Mesendoderm (in vitro differentiated cells): ENCODE measurements around the gene ORAI2.

ENCODE experiments used
- DNase-seq: peaks from one replicate; pipeline ENCODE4 v3.0.0; 2013
- H2AK5ac ChIP-seq: 2 replicates; pipeline ENCODE4 v1.6.1; 2013; ENCODE audit warnings: low read length, inconsistent platforms
- H2BK120ac ChIP-seq: 2 replicates; pipeline ENCODE4 v1.6.1; 2013; ENCODE audit warnings: low read depth, mild to moderate bottlenecking, low read length, moderate library complexity, mixed read lengths
- H2BK15ac ChIP-seq: replicated peaks from 2 replicates; pipeline ENCODE4 v1.6.1; 2013; ENCODE audit warnings: low read depth, mild to moderate bottlenecking, moderate library complexity
- H2BK5ac ChIP-seq: 2 replicates; pipeline ENCODE4 v1.6.1; 2013; ENCODE audit warnings: low read length, inconsistent platforms
- H3K18ac ChIP-seq: 2 replicates; pipeline ENCODE4 v1.6.1; 2013; ENCODE audit warnings: mild to moderate bottlenecking, low read length, mixed read lengths
- H3K23ac ChIP-seq: one replicate; pipeline ENCODE4 v1.6.1; 2013; ENCODE audit warnings: low read length
- H3K27ac ChIP-seq: 2 replicates; pipeline ENCODE4 v1.5.1; 2013; ENCODE audit warnings: low read depth, mild to moderate bottlenecking, inconsistent platforms, low read length, moderate library complexity
- H3K27me3 ChIP-seq: 2 replicates; pipeline ENCODE4 v1.6.1; 2013; ENCODE audit warnings: low read length, control low read depth, mild to moderate bottlenecking, inconsistent platforms; ENCODE audit not compliant: insufficient read depth, poor library complexity
- H3K36me3 ChIP-seq: 2 replicates; pipeline ENCODE4 v1.6.1; 2013; ENCODE audit warnings: low read length, inconsistent platforms; ENCODE audit not compliant: control insufficient read depth, insufficient read depth
- H3K4ac ChIP-seq: one replicate; pipeline ENCODE4 v1.6.1; 2013; ENCODE audit warnings: low read depth, mild to moderate bottlenecking, low read length, moderate library complexity
- H3K4me1 ChIP-seq: 2 replicates; pipeline ENCODE4 v1.6.1; 2013; ENCODE audit warnings: low read depth, low read length, inconsistent platforms; ENCODE audit not compliant: control insufficient read depth
- H3K4me2 ChIP-seq: 2 replicates; pipeline ENCODE4 v1.6.1; 2013; ENCODE audit warnings: low read length
- H3K4me3 ChIP-seq: 2 replicates; pipeline ENCODE4 v1.5.1; 2013; ENCODE audit warnings: mild to moderate bottlenecking, low read length
- H3K56ac ChIP-seq: one replicate; pipeline ENCODE4 v1.6.1; 2013; ENCODE audit warnings: low read length
- H3K79me1 ChIP-seq: 2 replicates; pipeline ENCODE4 v1.6.1; 2013; ENCODE audit warnings: low read length, inconsistent platforms
- H3K79me2 ChIP-seq: 2 replicates; pipeline ENCODE4 v1.6.1; 2013; ENCODE audit warnings: mild to moderate bottlenecking, low read length; ENCODE audit not compliant: control insufficient read depth, insufficient read depth
- H3K9ac ChIP-seq: 2 replicates; pipeline ENCODE4 v1.6.1; 2013; ENCODE audit warnings: low read length, inconsistent platforms
- H4K5ac ChIP-seq: one replicate; pipeline ENCODE4 v1.6.1; 2013; ENCODE audit warnings: low read length
- H4K8ac ChIP-seq: one replicate; pipeline ENCODE4 v1.6.1; 2013; ENCODE audit warnings: low read depth, mild to moderate bottlenecking, control low read depth, low read length, moderate library complexity
- WGBS: extraction: QIAGEN DNeasy Blood & Tissue Kit; methylation state at CpG from one replicate; pipeline ENCODE4 v1.1.7; 2013; ENCODE audit warnings: low lambda C conversion rate, missing lambda C conversion rate; ENCODE audit not compliant: insufficient coverage; ENCODE audit errors: extremely low coverage; 5-methylcytosine and 5-hydroxymethylcytosine counted together

The ORAI2 gene

GRCh38 chr7:102455596-102455995 lies 22.2 kb downstream of the ORAI2 start:
- H3K18ac ChIP-seq, result no peak overlapping the region
- H3K79me2 ChIP-seq, result no peaks in the 10 kb centered on the region
- H3K56ac ChIP-seq, result no peak overlapping the region
- no peak overlapping the region for H2BK15ac ChIP-seq
- no peak overlapping the region for H3K4me3 ChIP-seq
- H2BK5ac ChIP-seq, result no peak overlapping the region
- no peaks in the 10 kb centered on the region for H3K4me1 ChIP-seq
- no peaks in the 10 kb centered on the region for H3K79me1 ChIP-seq
- no CpG with 5 or more reads among the region's 11 CpGs for WGBS
- no peak overlapping the region for H3K27ac ChIP-seq
- no peak overlapping the region for H4K5ac ChIP-seq
- peaks cover 5% of the 10 kb centered on the region for H3K36me3 ChIP-seq
- DNase-seq, result no peak
- H2AK5ac ChIP-seq, result no peak overlapping the region
- no peak overlapping the region for H3K4ac ChIP-seq
- H3K4me2 ChIP-seq, result no peak overlapping the region
- no peak overlapping the region for H3K9ac ChIP-seq
- H3K23ac ChIP-seq, result no peak overlapping the region
- H2BK120ac ChIP-seq, result no peak overlapping the region
- H3K27me3 ChIP-seq, result no peaks in the 10 kb centered on the region
- no peak overlapping the region for H4K8ac ChIP-seq

- H3K27ac ChIP-seq, result no peak overlapping the region
- no peak overlapping the region for H2AK5ac ChIP-seq
- no peak overlapping the region for H3K56ac ChIP-seq
- no peaks in the 10 kb centered on the region for H3K27me3 ChIP-seq
- DNase-seq, result peak; percentile 28
- no peak overlapping the region for H2BK120ac ChIP-seq
- H3K4me3 ChIP-seq, result no peak overlapping the region
- H2BK5ac ChIP-seq, result no peak overlapping the region
- no peaks in the 10 kb centered on the region for H3K79me2 ChIP-seq
- H3K4ac ChIP-seq, result no peak overlapping the region
- H3K23ac ChIP-seq, result no peak overlapping the region
- no peaks in the 10 kb centered on the region for H3K4me1 ChIP-seq
- no peak overlapping the region for H2BK15ac ChIP-seq
- no peak overlapping the region for H3K18ac ChIP-seq
- no peak overlapping the region for H3K4me2 ChIP-seq
- peaks cover 5% of the 10 kb centered on the region for H3K36me3 ChIP-seq
- no peak overlapping the region for H3K9ac ChIP-seq
- no peak overlapping the region for H4K5ac ChIP-seq
- no CpG with 5 or more reads among the region's 10 CpGs for WGBS
- no peaks in the 10 kb centered on the region for H3K79me1 ChIP-seq
- H4K8ac ChIP-seq, result no peak overlapping the region
Observed at GRCh38 chr7:102456327-102456726, 23.0 kb downstream of the ORAI2 start.

DNA sequence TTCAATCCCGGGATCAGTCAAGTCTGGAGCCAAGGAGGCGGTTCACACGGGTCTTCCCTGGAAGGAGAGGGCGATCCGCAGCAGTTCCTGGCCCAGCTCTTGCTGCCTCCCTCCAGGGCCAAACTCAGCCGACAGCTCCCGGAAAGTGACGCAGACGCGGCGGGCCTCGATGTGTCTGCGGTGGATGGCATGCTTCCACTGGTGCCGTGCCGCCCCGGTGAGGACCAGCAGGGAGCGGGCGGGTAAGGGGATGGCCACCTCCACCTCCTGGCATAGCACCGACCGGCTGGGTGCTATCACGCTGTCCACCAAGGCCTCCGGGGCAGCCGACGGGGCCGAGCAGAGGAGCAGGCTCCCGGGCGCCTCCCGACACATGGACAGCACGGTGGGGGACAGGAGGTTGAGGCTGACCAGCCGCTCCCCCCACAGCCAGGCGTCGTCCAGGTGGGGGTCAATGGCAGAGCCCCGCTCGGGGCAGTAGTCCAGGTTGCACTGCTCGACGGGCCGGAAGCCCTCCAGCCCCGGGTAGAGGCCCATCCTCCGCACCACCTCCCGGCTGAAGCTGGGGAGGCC lies 24.1 kb downstream of the ORAI2 start:
- WGBS, result no CpG with 5 or more reads among the region's 40 CpGs
- no peak overlapping the region for H3K4me2 ChIP-seq
- no peak overlapping the region for H4K5ac ChIP-seq
- no peaks in the 10 kb centered on the region for H3K79me2 ChIP-seq
- no peak overlapping the region for H2BK15ac ChIP-seq
- H3K4me3 ChIP-seq, result no peak overlapping the region
- H3K36me3 ChIP-seq, result peaks cover 5% of the 10 kb centered on the region
- H3K56ac ChIP-seq, result no peak overlapping the region
- no peak overlapping the region for H3K4ac ChIP-seq
- no peak overlapping the region for H2BK120ac ChIP-seq
- no peak overlapping the region for H3K18ac ChIP-seq
- H4K8ac ChIP-seq, result no peak overlapping the region
- no peak for DNase-seq
- no peaks in the 10 kb centered on the region for H3K4me1 ChIP-seq
- no peak overlapping the region for H2BK5ac ChIP-seq
- no peaks in the 10 kb centered on the region for H3K79me1 ChIP-seq
- H2AK5ac ChIP-seq, result no peak overlapping the region
- no peak overlapping the region for H3K27ac ChIP-seq
- H3K9ac ChIP-seq, result no peak overlapping the region
- H3K27me3 ChIP-seq, result no peaks in the 10 kb centered on the region
- H3K23ac ChIP-seq, result no peak overlapping the region

GRCh38 chr7:102459221-102459844 lies 26.0 kb downstream of the ORAI2 start:
- Histone ChIP-seq H3K79me2 (peaks cover 4% of the 10 kb centered on the region), H3K36me3 (peaks cover 5% of the 10 kb centered on the region), H3K56ac (no peak overlapping the region), H2BK5ac (no peak overlapping the region), H3K4ac (no peak overlapping the region), H3K27me3 (no peaks in the 10 kb centered on the region), H3K23ac (no peak overlapping the region), H3K9ac (no peak overlapping the region), H3K27ac (no peak overlapping the region), H4K5ac (no peak overlapping the region), H4K8ac (no peak overlapping the region), H3K4me2 (no peak overlapping the region), H2BK120ac (no peak overlapping the region), H2AK5ac (no peak overlapping the region), H3K18ac (no peak overlapping the region), H3K79me1 (peaks cover 7% of the 10 kb centered on the region), H3K4me1 (no peaks in the 10 kb centered on the region), H3K4me3 (no peak overlapping the region), H2BK15ac (no peak overlapping the region)
- DNase-seq, result no peak
- no CpG with 5 or more reads among the region's 24 CpGs for WGBS

DNA sequence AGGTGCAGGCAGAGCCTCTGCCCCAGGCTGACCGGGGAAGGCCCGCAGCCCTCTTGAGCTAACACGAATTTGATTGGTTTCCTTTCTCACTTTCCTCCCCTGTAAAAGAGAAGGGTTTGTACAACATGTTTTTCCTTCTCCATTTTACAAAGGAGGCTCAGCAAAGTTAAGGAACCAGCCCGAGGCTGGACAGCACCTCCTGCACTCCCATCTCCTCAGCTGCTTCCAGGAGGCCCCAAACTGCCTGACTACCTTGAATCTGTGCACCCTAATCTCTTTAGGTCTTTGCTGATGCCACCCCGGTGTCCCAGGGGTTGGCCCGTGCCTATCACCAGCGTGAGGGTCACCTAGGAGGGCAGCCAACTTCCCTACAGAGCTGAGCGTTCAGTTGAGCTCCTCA lies 27.1 kb downstream of the ORAI2 start:
- H3K23ac ChIP-seq, result no peak overlapping the region
- no peak overlapping the region for H3K9ac ChIP-seq
- no peak overlapping the region for H3K4ac ChIP-seq
- H3K27ac ChIP-seq, result no peak overlapping the region
- no peaks in the 10 kb centered on the region for H3K27me3 ChIP-seq
- H2BK15ac ChIP-seq, result no peak overlapping the region
- DNase-seq, result no peak
- H2BK5ac ChIP-seq, result no peak overlapping the region
- no peak overlapping the region for H3K18ac ChIP-seq
- no peak overlapping the region for H2AK5ac ChIP-seq
- no CpG with 5 or more reads among the region's 8 CpGs for WGBS
- H3K79me2 ChIP-seq, result peaks cover 5% of the 10 kb centered on the region
- H3K36me3 ChIP-seq, result peaks cover 5% of the 10 kb centered on the region
- no peak overlapping the region for H3K4me3 ChIP-seq
- H4K8ac ChIP-seq, result no peak overlapping the region
- peaks cover 9% of the 10 kb centered on the region for H3K79me1 ChIP-seq
- H3K4me1 ChIP-seq, result no peaks in the 10 kb centered on the region
- H3K4me2 ChIP-seq, result no peak overlapping the region
- H2BK120ac ChIP-seq, result no peak overlapping the region
- H4K5ac ChIP-seq, result no peak overlapping the region
- H3K56ac ChIP-seq, result no peak overlapping the region
